Stomach (tissue), 4 donors: ENCODE results near the gene NPAS3.

Experiments
- CTCF ChIP-seq, 7 experiments: fragments of 450-650 bp in 4 of 7; fragments of 200-600 bp in 3 of 7; sonication (generic) in 3 of 7; IDR thresholded peaks; one replicate each; pipeline ENCODE4 v1.5.1; 2016 to 2019; ENCODE audit warnings: antibody characterized with exemption in 7 of 7, control low read depth in 2 of 7, mild to moderate bottlenecking in 1 of 7
- EP300 ChIP-seq: sonication (generic); formaldehyde crosslinking; IDR thresholded peaks from one replicate; pipeline ENCODE4 v1.6.1; 2017; ENCODE audit warnings: antibody characterized with exemption
- POLR2AphosphoS5 ChIP-seq, 3 donors: sonication (generic); formaldehyde crosslinking; IDR thresholded peaks; one replicate each; pipeline ENCODE4 v1.6.1; 2016; ENCODE audit warnings: antibody characterized with exemption in 3 of 3

GRCh38 chr14:32996343-32996742 lies 57.7 kb downstream of the NPAS3 start:
- TF ChIP-seq EP300 (no peak), CTCF (IDR thresholded peaks at IDR 0.05) (no peak), POLR2AphosphoS5 (IDR thresholded peaks at IDR 0.05) (no peak)
